ENCODE measurements around the gene EREG. TPM values are rescaled to one million over a fixed set of nuclear protein-coding genes. Genes with fewer than 3 reads are reported as not detected.
"Not testable (repeated sequence)": the region's sequence is repeated elsewhere in the genome, so short reads cannot be mapped to it uniquely, and the experiment has no call there.

Gene EREG
- polyA plus RNA-seq, 4 donors = 0.07 to 0.36 (median 0.28) TPM; not detected in 1

DNA sequence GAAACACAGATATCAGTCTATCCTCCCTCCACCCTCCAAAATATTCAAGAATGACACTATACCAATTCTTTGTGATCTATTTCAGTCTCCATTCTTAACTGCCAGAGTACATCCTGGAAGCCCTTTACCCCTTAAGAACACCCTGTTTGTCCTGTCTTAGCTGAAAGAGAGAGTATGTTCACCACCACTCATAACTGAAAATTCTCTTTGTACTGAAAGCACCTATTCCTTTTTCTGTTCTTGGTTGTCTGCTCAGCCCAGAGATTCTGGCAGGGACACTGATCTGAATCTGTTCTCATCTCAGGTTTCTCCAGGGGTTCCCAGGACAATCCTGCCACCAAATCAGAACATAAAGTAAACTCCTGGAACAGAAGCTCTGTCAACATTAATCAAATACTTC lies 25.4 kb upstream of the EREG start:
- DNase-seq (ENCODE audit: low read depth in 4 of 4, low spot score in 2 of 4) = no peak

DNA sequence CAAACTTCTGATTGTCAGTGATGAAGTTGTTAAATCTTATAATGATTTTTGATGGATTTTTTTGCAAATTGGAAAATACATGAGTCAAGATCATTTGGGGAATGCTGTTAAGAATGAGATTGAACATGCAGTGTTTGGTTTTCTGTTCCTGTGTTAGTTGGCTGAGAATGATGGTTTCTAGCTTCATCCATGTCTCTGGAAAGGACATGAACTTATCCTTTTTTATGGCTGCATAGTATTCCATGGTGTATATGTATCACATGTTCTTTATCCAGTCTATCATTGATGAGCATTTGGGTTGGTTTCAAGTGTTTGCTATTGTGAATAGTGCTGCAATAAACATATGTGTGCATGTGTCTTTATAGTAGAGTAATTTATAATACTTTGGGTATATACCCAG lies 24.5 kb upstream of the EREG start:
- DNase-seq (ENCODE audit: low read depth in 4 of 4, low spot score in 2 of 4) = not testable (repeated sequence)

- no peak for DNase-seq (ENCODE audit: low read depth in 4 of 4, low spot score in 2 of 4)
These were observed 20.9 kb upstream of the EREG start for GRCh38 chr4:74344031-74344430.

DNA sequence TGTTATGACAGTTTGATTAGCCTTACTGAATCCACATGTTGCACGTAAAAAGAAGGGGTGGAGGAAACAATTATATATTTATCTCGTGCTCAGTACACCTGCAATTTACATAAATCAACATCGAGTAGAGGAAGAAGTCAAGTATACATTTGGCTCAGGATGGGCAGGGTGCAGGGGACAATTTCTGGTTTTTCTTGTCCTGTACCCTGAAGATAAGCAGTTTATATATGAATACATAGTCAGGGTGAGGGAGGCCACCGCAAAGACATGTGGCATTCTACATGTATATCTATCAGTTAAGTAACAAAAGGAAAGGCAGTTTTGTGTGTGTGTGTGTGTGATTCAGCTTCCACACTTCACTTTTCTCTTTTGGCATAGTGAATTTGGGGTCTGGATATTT lies 11.1 kb upstream of the EREG start:
- no peak for DNase-seq (ENCODE audit: low read depth in 4 of 4, low spot score in 2 of 4)

- DNase-seq (ENCODE audit: low read depth in 4 of 4, low spot score in 2 of 4) = no peak
These were observed 7.0 kb upstream of the EREG start for GRCh38 chr4:74357965-74358364.

- no peak for DNase-seq (ENCODE audit: low read depth in 4 of 4, low spot score in 2 of 4)
These were observed 3.3 kb upstream of the EREG start for GRCh38 chr4:74361671-74362070.

DNA sequence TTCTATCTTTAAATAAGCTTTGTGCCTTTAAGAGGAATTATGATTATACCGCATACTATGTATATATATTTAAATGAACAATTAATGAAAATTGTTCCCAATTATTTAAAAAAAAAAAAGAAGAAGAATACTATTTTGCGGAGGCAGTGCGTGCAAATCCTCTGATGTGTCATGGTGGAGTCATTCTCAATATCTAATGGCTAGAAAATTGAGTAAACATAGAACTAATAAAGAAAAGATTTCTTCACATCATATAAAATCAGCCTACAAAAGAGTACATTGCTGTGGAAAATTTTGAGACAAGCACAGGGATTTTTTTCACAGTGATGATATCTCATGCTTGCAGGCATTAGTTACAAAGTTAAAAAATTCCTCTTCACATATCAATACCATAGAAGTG lies 2.6 kb upstream of the EREG start:
- DNase-seq (ENCODE audit: low read depth in 4 of 4, low spot score in 2 of 4) = no peak

- DNase-seq (ENCODE audit: low read depth in 4 of 4, low spot score in 2 of 4) = no peak
These were observed 691 bp upstream of the EREG start for GRCh38 chr4:74364256-74364651.

DNA sequence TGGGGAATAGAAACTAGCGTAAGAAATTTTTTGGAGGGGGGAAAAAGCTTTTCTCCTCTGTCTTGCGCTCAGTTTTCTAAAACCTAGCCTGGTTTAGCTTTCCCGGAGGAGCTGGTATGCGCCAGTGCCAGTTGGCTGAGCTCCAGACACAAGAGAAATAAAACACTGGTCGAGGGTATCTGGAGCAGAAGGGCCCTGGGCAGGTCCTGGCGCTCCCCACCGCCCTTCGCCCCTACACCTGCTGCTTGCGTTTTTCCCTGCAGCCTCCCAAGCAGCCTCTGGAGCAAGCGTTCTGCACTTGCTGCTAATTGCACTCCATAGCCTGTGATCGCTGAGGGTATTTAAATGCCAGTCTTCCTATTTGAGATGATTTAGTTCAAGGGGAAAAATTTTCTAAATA lies 816 bp downstream of the EREG start:
- no peak for DNase-seq (ENCODE audit: low read depth in 4 of 4, low spot score in 2 of 4)

- no peak for DNase-seq (ENCODE audit: low read depth in 4 of 4, low spot score in 2 of 4)
These were observed 1.5 kb downstream of the EREG start for GRCh38 chr4:74366367-74366911.

DNA sequence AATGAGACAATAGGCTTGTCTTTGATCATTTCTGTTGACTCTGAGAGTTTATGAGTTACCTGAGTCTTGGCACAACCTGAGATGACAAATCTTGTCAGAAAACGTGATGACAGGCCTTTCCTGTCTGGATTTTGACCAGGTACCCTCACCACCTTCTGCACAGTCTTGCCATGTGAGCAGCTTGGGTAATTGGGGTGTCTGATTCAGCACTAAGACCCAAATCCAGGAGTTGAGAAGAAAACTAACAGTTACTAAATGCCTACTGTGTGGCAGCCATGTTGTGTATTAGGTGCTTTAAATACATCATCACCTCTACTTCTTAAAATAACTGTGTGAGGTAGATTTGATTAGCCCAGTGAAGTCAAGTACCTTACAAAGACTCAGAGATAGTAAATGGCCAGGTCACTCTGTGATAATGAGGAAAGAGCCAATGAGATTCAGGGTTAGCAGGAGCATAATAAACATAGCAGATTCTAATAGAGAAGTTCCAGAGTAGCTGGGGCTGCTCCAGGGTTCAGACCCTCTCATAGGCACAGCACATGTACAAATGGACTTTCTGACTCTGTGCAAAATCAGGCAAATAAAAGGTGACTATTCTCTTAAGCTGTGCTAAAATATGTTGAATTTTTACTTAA lies 2.8 kb downstream of the EREG start:
- DNase-seq (ENCODE audit: low read depth in 4 of 4, low spot score in 2 of 4) = no peak

- no peak for DNase-seq (ENCODE audit: low read depth in 4 of 4, low spot score in 2 of 4)
These were observed 3.7 kb downstream of the EREG start for GRCh38 chr4:74368596-74368995.

- DNase-seq (ENCODE audit: low read depth in 4 of 4, low spot score in 2 of 4) = no peak
These were observed 4.9 kb downstream of the EREG start for GRCh38 chr4:74369855-74370254.

DNA sequence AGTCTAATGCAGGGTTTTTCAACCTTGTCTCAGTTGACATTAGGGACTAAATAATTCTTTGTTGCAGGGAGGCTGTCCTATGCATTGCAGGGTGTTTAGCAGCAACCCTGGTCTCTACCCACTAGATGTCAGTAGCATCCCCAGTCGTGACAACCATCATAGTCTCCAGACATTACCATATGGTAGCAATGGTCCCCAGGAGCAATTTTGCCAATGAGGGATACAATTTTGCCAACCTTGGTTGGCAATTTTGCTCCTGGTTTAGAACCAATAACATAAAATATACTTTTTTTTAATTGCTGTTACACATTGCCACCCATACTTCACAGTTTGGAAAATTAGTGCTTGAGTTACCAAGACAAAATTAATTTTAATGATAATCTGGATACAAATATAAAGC lies 6.0 kb downstream of the EREG start:
- DNase-seq (ENCODE audit: low read depth in 4 of 4, low spot score in 2 of 4) = no peak

DNA sequence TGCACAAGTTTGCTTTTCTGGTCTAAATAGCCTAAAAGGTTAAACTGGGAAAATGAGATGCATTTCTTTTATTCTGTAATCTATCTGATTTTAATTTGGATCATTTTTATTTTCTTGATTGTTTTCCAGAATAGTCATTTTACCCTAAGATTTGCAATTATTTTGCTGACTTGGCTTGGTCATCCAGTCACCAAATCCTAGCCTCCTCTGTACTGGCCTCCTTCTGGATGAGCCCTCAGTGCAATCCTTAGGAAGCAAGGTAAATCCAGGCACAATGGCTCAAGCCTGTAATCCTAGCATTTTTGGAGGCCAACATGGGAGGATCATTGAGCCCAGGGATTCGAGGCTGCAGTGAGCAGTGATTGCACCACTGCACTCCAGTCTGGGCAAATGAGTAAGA lies 9.2 kb downstream of the EREG start:
- DNase-seq (ENCODE audit: low read depth in 4 of 4, low spot score in 2 of 4) = no peak

GRCh38 chr4:74374561-74375327 lies 9.8 kb downstream of the EREG start:
- DNase-seq (ENCODE audit: low read depth in 4 of 4, low spot score in 2 of 4) = no peak

- DNase-seq (ENCODE audit: low read depth in 4 of 4, low spot score in 2 of 4) = no peak
These were observed 11.0 kb downstream of the EREG start for GRCh38 chr4:74375824-74376426.

DNA sequence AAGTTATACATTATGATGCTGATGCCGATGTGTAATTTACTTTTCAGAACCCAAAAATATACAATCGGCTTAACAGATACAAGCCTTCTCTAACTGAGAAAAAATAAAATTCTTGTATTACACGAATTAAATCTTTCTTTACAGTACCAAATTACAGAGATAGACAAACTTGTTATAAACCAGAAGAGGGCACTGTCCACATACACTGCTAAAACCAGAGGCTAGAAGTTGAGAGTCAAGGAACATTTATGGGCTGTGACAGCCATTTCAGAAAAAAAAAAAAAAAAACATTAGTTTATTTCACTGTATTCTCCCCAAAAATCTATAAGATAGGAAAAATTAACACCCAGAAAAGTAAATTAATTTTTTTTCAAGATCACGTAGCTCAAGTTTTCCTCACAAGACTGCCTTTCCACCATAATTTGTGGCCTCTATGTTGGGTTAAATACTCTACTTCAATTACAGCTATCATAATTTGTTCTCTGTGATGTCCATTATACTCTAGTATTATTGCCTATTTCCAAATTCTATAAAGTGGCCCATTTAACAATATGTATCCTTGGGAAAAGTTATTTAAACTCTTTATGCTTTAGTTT lies 12.0 kb downstream of the EREG start:
- DNase-seq (ENCODE audit: low read depth in 4 of 4, low spot score in 2 of 4) = no peak

DNA sequence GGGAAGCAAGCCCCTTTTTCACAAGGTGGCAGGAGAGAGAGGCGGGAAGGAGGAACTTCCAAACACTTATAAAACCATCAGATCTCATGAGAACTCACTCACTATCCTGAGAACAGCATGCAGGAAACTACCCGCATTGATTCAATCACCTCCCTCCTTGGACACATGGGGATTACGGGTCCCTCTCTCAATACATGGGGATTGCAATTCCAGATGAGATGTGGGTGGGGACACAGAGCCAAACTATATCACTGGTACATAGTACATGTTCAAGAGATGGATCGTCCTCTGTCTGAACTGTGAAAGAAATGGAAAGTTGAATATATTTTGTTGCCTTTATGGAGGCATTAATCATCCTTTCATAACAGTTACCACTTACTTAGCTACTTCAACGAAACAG lies 12.8 kb downstream of the EREG start:
- DNase-seq (ENCODE audit: low read depth in 4 of 4, low spot score in 2 of 4) = no peak

DNA sequence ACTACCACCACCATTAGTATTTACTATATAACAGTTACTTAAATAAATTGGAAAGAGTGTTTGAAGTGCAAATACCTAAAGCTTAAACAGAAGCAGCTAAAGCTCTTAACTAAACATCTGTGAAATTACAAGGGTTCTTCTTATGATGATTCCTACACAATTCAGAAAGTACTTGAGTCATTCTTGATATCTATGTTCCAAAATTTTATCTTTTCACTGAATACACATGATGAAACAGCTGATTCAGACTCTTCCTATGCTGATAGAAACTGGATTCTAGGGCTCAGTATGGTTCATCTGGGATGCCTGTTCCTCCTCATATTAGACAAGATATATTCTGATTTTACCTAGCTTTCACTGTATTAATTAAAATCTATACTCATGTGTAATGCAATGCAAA lies 13.6 kb downstream of the EREG start:
- DNase-seq (ENCODE audit: low read depth in 4 of 4, low spot score in 2 of 4) = no peak

DNA sequence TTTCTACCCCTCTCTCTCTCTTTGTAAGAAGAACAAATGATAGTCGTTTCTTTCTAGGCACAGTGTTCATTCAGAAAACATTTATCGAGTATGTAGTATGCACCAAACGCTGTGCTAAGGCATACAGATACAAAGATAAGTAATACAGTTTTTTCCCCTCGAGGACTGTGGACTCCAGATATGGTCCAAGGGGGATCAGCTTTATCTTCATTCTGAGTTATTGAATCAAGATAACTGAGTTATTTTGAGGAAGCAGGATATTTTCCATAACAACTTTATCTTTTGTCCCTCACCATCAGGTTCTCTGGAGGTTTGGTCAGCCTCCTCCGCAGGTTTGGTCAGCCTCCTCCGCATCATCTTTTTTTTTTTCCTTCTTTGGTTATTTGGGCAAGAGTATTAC lies 15.0 kb downstream of the EREG start:
- DNase-seq (ENCODE audit: low read depth in 4 of 4, low spot score in 2 of 4) = no peak

All from left renal cortex interstitium (tissue), 4 donors.